OCI-LY1 (cell line): ENCODE measurements around the gene RSAD1.

Experiments used
- H2AFZ ChIP-seq: fragments of 200-600 bp; sonication (generic), shearing (Covaris generic); 2 replicates; pipeline ENCODE4 v1.6.0; 2014; ENCODE audit warnings: antibody characterized with exemption, mild to moderate bottlenecking, low read length
- H3F3A ChIP-seq: fragments of 200-600 bp; sonication (generic), shearing (Covaris generic); 2 replicates; pipeline ENCODE4 v1.6.0; 2014; ENCODE audit warnings: mild to moderate bottlenecking, antibody characterized with exemption, low read length, moderate library complexity; ENCODE audit not compliant: insufficient read depth
- H3K27ac ChIP-seq: fragments of 200-600 bp; sonication (generic); 2 replicates; pipeline ENCODE4 v1.5.1; 2014; ENCODE audit warnings: low read length, mixed run types, mild to moderate bottlenecking, low read depth; ENCODE audit not compliant: poor library complexity, severe bottlenecking
- H3K27me3 ChIP-seq: fragments of 200-600 bp; sonication (generic); 2 replicates; pipeline ENCODE4 v1.6.0; 2014; ENCODE audit warnings: antibody characterized with exemption, mild to moderate bottlenecking, low read length, moderate library complexity; ENCODE audit not compliant: insufficient read depth
- H3K36me3 ChIP-seq: fragments of 200-600 bp; sonication (generic); 2 replicates; pipeline ENCODE4 v1.6.1; 2014; ENCODE audit warnings: mild to moderate bottlenecking, antibody characterized with exemption, low read length, moderate library complexity, mixed read lengths; ENCODE audit not compliant: insufficient read depth
- H3K4me1 ChIP-seq: fragments of 200-600 bp; sonication (generic); 2 replicates; pipeline ENCODE4 v1.5.1; 2014; ENCODE audit warnings: mild to moderate bottlenecking, low read length, moderate library complexity; ENCODE audit not compliant: insufficient read depth, severe bottlenecking
- H3K4me2 ChIP-seq: fragments of 200-600 bp; sonication (generic), shearing (Covaris generic); 2 replicates; pipeline ENCODE4 v1.6.1; 2014; ENCODE audit warnings: low read length
- H3K4me3 ChIP-seq: fragments of 200-600 bp; sonication (generic); 2 replicates; pipeline ENCODE4 v1.5.1; 2014; ENCODE audit warnings: low read length, low read depth, mild to moderate bottlenecking, mixed read lengths; ENCODE audit not compliant: poor library complexity, severe bottlenecking
- H3K79me2 ChIP-seq: fragments of 200-600 bp; shearing (Covaris generic); 2 replicates; pipeline ENCODE4 v1.6.1; 2016; ENCODE audit warnings: mixed run types, low read length, mixed read lengths; ENCODE audit not compliant: insufficient read depth
- H3K9ac ChIP-seq: fragments of 200-600 bp; sonication (generic), shearing (Covaris generic); 2 replicates; pipeline ENCODE4 v1.6.1; 2014; ENCODE audit warnings: mild to moderate bottlenecking, low read length, mixed read lengths
- H3K9me2 ChIP-seq: fragments of 200-600 bp; sonication (generic), shearing (Covaris generic); 2 replicates; pipeline ENCODE4 v1.6.1; 2014; ENCODE audit warnings: low read depth, mild to moderate bottlenecking, low read length, mixed read lengths
- H3K9me3 ChIP-seq: fragments of 200-600 bp; shearing (Covaris generic); 2 replicates; pipeline ENCODE4 v1.6.1; 2014; ENCODE audit warnings: low read length, mixed read lengths
- H4K20me1 ChIP-seq: fragments of 200-600 bp; sonication (generic), shearing (Covaris generic); 2 replicates; pipeline ENCODE4 v1.6.0; 2016; ENCODE audit warnings: mild to moderate bottlenecking, low read length; ENCODE audit not compliant: insufficient read depth
- EZH2 ChIP-seq: fragments of 200-600 bp; sonication (generic), shearing (Covaris generic); IDR thresholded peaks from 2 replicates; pipeline ENCODE4 v1.8.0; 2017; ENCODE audit warnings: borderline replicate concordance, mixed run types, mild to moderate bottlenecking, antibody characterized with exemption, low read length, moderate library complexity, mixed read lengths
- TF ChIP-seq, protein P1 (sequence below): fragments of 200-600 bp; sonication (generic), shearing (Covaris generic); IDR thresholded peaks from 2 replicates; pipeline ENCODE4 v1.5.1; 2017; ENCODE audit warnings: mild to moderate bottlenecking, antibody characterized with exemption, low read length, moderate library complexity, mixed read lengths

Gene RSAD1

GRCh38 chr17:50531428-50532025 is 52.9 kb downstream of the RSAD1 start:
- Histone ChIP-seq H3K9ac (no peak overlapping the region), H3K9me3 (no peaks in the 10 kb centered on the region), H3K4me3 (no peak overlapping the region), H3K27me3 (peaks cover 3% of the 10 kb centered on the region; the same call in 1 of the 2 replicates), H3K4me2 (no peak overlapping the region), H3K36me3 (no peaks in the 10 kb centered on the region), H3K79me2 (no peaks in the 10 kb centered on the region), H3F3A (no peaks in the 10 kb centered on the region), H3K27ac (no peak overlapping the region), H4K20me1 (no peaks in the 10 kb centered on the region), H3K4me1 (no peaks in the 10 kb centered on the region), H3K9me2 (no peaks in the 10 kb centered on the region), H2AFZ (no peak overlapping the region)
- TF ChIP-seq EZH2, result no peak
- TF ChIP-seq, protein P1, sequence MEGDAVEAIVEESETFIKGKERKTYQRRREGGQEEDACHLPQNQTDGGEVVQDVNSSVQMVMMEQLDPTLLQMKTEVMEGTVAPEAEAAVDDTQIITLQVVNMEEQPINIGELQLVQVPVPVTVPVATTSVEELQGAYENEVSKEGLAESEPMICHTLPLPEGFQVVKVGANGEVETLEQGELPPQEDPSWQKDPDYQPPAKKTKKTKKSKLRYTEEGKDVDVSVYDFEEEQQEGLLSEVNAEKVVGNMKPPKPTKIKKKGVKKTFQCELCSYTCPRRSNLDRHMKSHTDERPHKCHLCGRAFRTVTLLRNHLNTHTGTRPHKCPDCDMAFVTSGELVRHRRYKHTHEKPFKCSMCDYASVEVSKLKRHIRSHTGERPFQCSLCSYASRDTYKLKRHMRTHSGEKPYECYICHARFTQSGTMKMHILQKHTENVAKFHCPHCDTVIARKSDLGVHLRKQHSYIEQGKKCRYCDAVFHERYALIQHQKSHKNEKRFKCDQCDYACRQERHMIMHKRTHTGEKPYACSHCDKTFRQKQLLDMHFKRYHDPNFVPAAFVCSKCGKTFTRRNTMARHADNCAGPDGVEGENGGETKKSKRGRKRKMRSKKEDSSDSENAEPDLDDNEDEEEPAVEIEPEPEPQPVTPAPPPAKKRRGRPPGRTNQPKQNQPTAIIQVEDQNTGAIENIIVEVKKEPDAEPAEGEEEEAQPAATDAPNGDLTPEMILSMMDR, result no peak

DNA sequence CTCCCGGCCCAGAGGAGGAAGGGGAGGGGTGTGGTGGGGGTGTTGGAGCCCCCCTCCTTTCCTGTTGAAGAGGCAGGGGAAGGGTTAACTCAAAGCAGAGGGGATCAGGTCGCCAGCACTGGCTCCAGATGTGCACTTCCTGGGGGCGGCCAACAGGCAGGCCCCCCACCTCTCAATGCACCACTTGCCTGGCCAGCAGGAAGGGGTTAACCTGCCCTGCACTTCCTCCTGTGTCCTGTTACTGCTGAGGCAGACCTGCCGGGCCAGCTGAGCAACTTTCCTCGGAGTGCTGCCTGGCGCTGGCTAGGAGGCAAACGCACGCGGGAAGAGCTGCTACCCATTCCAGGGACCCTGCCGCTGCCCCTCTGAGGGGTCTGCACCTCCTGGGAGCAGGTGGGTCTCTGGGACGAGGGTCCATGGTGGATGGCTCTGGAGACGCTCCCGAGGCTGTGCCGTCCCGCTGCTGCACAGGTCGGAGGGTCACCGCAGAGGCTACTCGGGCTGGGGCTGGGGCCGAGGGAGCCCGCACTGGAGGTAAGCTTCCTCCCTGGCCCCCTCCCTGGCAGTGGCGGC is 53.9 kb downstream of the RSAD1 start, which contains the start of gene EPN3:
TSS of gene EPN3 (plus strand) at position 284 of the 573 bp plus-strand sequence. CDS start 3,822 bp downstream, outside the sequence.
- H3K27me3 ChIP-seq, result peaks cover 4% of the 10 kb centered on the region; the same call in 1 of the 2 replicates
- TF ChIP-seq EZH2, result no peak
- TF ChIP-seq, protein P1, result no peak
- no peaks in the 10 kb centered on the region for H3K79me2 ChIP-seq
- H3K36me3 ChIP-seq, result no peaks in the 10 kb centered on the region
- H2AFZ ChIP-seq, result no peak within 1 kb of the TSS
- H3K4me3 ChIP-seq, result no peak within 1 kb of the TSS
- no peaks in the 10 kb centered on the region for H3F3A ChIP-seq
- no peak within 1 kb of the TSS for H3K4me2 ChIP-seq
- H3K4me1 ChIP-seq, result no peaks in the 10 kb centered on the region
- H3K27ac ChIP-seq, result no peak within 1 kb of the TSS
- H3K9me3 ChIP-seq, result no peaks in the 10 kb centered on the region
- H3K9me2 ChIP-seq, result no peaks in the 10 kb centered on the region
- no peaks in the 10 kb centered on the region for H4K20me1 ChIP-seq
- H3K9ac ChIP-seq, result no peak within 1 kb of the TSS

DNA sequence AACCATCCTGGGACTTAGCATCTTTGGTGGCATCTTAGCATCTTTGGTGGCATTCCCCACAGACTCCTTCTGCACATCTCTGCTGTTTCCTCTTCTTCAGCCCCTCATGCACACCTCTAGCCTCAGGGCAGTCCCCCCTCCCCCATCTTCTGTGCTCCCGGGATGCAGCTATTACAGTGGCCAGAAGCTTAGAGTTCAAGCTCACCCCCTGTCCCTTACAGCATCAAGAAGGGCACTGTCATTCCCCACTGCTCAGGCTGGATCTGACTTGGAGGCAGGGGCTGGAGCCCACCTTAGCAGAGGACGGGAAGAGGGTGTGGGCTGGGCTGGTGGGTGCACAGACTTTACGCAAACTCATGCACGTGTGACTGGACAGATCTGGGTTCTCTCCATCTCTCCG is 54.5 kb downstream of the RSAD1 start:
- Histone ChIP-seq H3K27ac (no peak overlapping the region), H3K9ac (no peak overlapping the region), H3K4me3 (no peak overlapping the region), H3F3A (no peaks in the 10 kb centered on the region), H3K36me3 (no peaks in the 10 kb centered on the region), H3K9me3 (no peaks in the 10 kb centered on the region), H4K20me1 (no peaks in the 10 kb centered on the region), H3K79me2 (no peaks in the 10 kb centered on the region), H2AFZ (no peak overlapping the region), H3K4me2 (no peak overlapping the region), H3K9me2 (no peaks in the 10 kb centered on the region), H3K27me3 (peaks cover 10% of the 10 kb centered on the region; the same call in 1 of the 2 replicates), H3K4me1 (no peaks in the 10 kb centered on the region)
- TF ChIP-seq, protein P1, result no peak
- no peak for TF ChIP-seq EZH2
